Transverse colon (tissue), 4 donors: ENCODE results near the gene KAZN. TPM values are rescaled to one million over a fixed set of nuclear protein-coding genes. Genes with fewer than 3 reads are reported as not detected.

Experiments used
- DNase-seq: peaks from one replicate; pipeline ENCODE4 v3.0.0-alpha.2; 2019
- H3K27ac ChIP-seq, 4 donors: fragments of 200-600 bp; sonication (generic); 2 replicates each; pipeline ENCODE4 v1.5.1; 2016 to 2018; ENCODE audit warnings: inconsistent platforms in 4 of 4
- H3K27me3 ChIP-seq: fragments of 200-600 bp; sonication (generic); 2 replicates; pipeline ENCODE4 v1.5.1; 2017; ENCODE audit warnings: inconsistent platforms
- H3K36me3 ChIP-seq, 4 donors: fragments of 200-600 bp; sonication (generic); 2 replicates each; pipeline ENCODE4 v1.5.1; 2017 to 2019; ENCODE audit warnings: inconsistent platforms in 4 of 4
- H3K4me1 ChIP-seq, 4 donors: fragments of 200-600 bp; sonication (generic); 2 replicates each; pipeline ENCODE4 v1.5.1; 2017 to 2020; ENCODE audit warnings: inconsistent platforms in 4 of 4
- H3K4me3 ChIP-seq, 4 donors: fragments of 200-600 bp; sonication (generic); 1 replicate in 1 of 4; 2 replicates in 3 of 4; pipeline versions ENCODE4 v1.5.1 to v1.6.1; 2017 to 2019; ENCODE audit warnings: inconsistent platforms in 4 of 4
- H3K9me3 ChIP-seq, 2 donors: fragments of 200-600 bp; sonication (generic); 2 replicates each; pipeline ENCODE4 v1.5.1; 2017 to 2019; ENCODE audit warnings: inconsistent platforms in 2 of 2
- EP300 ChIP-seq: sonication (generic); formaldehyde crosslinking; IDR thresholded peaks from one replicate; pipeline ENCODE4 v1.6.1; 2017; ENCODE audit warnings: antibody characterized with exemption, low read depth
- POLR2A ChIP-seq: fragments of 450-650 bp; IDR thresholded peaks from one replicate; pipeline ENCODE4 v1.6.1; 2016; ENCODE audit warnings: antibody characterized with exemption, mild to moderate bottlenecking, moderate library complexity
- POLR2AphosphoS5 ChIP-seq, 3 donors: sonication (generic); formaldehyde crosslinking; IDR thresholded peaks; one replicate each; pipeline ENCODE4 v1.6.1; 2016; ENCODE audit warnings: antibody characterized with exemption in 3 of 3
- WGBS, 2 donors: methylation state at CpG; one replicate each; pipeline ENCODE4 v1.1.5; 2018; ENCODE audit warnings: low coverage in 1 of 2; 5-methylcytosine and 5-hydroxymethylcytosine counted together
- in situ Hi-C, 4 donors: fragments of 200-750 bp; cut with MboI; loops; one replicate each; pipeline versions ENCODE4 v1.15.0 to v1.15.1; 2017; ENCODE audit warnings: low sequenced_read_pairs in 3 of 4, low pct_ligation_motif_present in 1 of 4, low pct_unique_long_range_greater_than_20kb in 1 of 4
- intact Hi-C: fragments of 100-400 bp; cut with DNase I; formaldehyde crosslinking; loops from one replicate; pipeline ENCODE4 v1.15.1; 2023; ENCODE audit warnings: low total_unique reads
- total RNA-seq, 4 donors: library from RNA; depleted of rRNA; stranded (reverse); fragments of >200 nt; gene quantifications; one replicate each; pipeline ENCODE4 v1.1.0, GENCODE V29; 2016
- TF ChIP-seq, protein P1 (sequence below), 5 experiments: fragments of 200-600 bp in 3 of 5; fragments of 450-650 bp in 2 of 5; sonication (generic) in 3 of 5; IDR thresholded peaks; 1 replicate in 2 of 5; 2 replicates in 3 of 5; pipeline ENCODE4 v1.5.1; 2016 to 2017; ENCODE audit warnings: antibody characterized with exemption in 5 of 5, inconsistent platforms in 3 of 5, mild to moderate bottlenecking in 2 of 5, moderate library complexity in 1 of 5

The KAZN gene
- total RNA-seq, 4 donors from 2014 or later = 12.0 to 17.1 (median 16.2) TPM

DNA sequence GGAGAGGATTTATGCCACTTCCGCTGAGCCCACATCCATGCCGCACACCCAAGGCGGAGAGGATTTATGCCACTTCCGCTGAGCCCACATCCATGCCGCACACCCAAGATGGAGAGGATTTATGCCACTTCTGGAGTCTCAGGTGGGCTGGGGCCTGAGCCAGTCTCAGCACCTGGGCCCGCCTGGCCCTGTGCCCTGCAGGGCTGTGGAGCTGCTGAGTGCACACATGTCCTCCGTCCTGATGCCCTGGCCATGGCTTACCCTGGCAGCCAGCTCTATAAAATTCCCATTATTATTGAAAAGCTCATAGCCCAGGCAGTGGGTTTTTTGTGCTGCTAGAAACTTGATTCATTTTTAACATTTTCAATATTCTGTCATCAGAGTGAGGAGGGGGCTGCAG is 465.3 kb downstream of the KAZN start:
- Histone ChIP-seq H3K27me3 (no peaks in the 10 kb centered on the region), H3K4me1 (no peaks in the 10 kb centered on the region), H3K4me3 (no peak overlapping the region), H3K9me3 (no peaks in the 10 kb centered on the region), H3K36me3 (no peaks in the 10 kb centered on the region), H3K27ac (no peak overlapping the region)
- no peak for DNase-seq
- 96% methylated on average over 7 of the region's 7 CpGs; no CpG with 5 or more reads in 1 of the 2 donors for WGBS, 2 donors
- intact Hi-C loops (no loop called here), in situ Hi-C loops (no loop called here)
- no peak for TF ChIP-seq POLR2A
- no peak for TF ChIP-seq EP300
- no peak for TF ChIP-seq POLR2AphosphoS5 (IDR thresholded peaks at IDR 0.05)
- TF ChIP-seq, protein P1, sequence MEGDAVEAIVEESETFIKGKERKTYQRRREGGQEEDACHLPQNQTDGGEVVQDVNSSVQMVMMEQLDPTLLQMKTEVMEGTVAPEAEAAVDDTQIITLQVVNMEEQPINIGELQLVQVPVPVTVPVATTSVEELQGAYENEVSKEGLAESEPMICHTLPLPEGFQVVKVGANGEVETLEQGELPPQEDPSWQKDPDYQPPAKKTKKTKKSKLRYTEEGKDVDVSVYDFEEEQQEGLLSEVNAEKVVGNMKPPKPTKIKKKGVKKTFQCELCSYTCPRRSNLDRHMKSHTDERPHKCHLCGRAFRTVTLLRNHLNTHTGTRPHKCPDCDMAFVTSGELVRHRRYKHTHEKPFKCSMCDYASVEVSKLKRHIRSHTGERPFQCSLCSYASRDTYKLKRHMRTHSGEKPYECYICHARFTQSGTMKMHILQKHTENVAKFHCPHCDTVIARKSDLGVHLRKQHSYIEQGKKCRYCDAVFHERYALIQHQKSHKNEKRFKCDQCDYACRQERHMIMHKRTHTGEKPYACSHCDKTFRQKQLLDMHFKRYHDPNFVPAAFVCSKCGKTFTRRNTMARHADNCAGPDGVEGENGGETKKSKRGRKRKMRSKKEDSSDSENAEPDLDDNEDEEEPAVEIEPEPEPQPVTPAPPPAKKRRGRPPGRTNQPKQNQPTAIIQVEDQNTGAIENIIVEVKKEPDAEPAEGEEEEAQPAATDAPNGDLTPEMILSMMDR (IDR thresholded peaks at IDR 0.05) = no peak

DNA sequence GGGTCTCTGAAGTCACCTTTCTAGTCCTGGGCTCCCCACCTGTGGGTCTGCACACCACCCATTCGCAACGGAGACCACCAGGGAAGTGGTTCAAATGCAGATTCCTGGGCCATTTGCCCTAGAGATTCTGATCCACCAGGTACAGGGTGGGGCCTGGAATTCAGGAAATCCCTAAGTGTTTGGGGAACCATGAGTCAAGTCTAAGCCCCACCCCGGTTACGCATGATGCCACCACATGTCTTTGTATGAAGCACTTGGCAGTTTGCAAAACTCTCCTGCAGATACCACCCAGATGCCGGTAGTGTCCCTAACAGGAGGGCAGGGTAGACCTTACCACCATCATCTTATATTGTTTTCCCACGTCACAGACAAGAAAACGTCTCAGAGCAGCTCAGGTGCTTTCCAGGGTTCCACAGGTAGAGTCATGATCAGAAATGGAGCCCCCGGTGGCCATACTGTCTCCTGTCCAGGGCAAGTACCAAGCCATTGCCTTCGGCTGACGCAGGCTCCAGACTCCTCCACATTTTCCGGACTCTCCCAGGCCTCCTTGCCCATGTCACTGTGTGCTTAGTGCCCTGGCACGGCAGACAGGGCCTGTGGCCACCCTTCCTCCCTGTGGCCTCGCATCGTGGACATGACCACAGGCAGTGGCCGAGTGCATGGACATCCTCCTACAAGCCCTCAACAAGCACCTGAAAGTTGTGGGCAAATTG is 465.9 kb downstream of the KAZN start:
- intact Hi-C loops = no loop called here
- H3K4me1 ChIP-seq = no peaks in the 10 kb centered on the region
- H3K9me3 ChIP-seq = no peaks in the 10 kb centered on the region
- no peaks in the 10 kb centered on the region for H3K36me3 ChIP-seq
- 60 to 92% methylated on average over 1 to 15 of the region's 15 CpGs for WGBS, 2 donors
- H3K27ac ChIP-seq = no peak overlapping the region
- no peak for TF ChIP-seq POLR2A
- no peak for TF ChIP-seq EP300
- TF ChIP-seq, protein P1 (IDR thresholded peaks at IDR 0.05) = no peak
- TF ChIP-seq POLR2AphosphoS5 (IDR thresholded peaks at IDR 0.05) = no peak
- in situ Hi-C loops = no loop called here
- no peak for DNase-seq
- no peaks in the 10 kb centered on the region for H3K27me3 ChIP-seq
- H3K4me3 ChIP-seq = no peak overlapping the region

DNA sequence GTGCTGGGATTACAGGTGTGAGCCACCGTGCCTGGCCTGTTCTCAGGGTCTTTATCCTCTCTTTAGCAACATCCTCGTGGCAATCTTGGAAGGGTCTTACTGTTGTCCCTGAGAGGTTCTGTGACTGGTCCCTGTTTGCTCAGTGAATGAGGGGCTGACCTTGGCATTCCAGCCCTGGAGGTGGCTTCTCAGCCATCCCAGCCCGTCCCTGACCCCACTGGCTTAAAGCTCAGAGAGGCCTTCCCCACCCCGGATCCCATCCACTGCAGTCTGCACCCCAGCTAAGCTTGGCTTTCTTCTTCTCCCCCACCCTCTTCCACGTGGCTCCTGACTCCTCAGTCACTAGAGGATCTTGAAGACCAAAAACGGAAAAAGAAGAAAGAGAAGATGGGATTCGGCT is 466.8 kb downstream of the KAZN start:
- TF ChIP-seq, protein P1 (IDR thresholded peaks at IDR 0.05) = no peak
- no peak for TF ChIP-seq EP300
- TF ChIP-seq POLR2A = no peak
- TF ChIP-seq POLR2AphosphoS5 (IDR thresholded peaks at IDR 0.05) = no peak
- Histone ChIP-seq H3K9me3 (no peaks in the 10 kb centered on the region), H3K27ac (no peak overlapping the region), H3K4me3 (no peak overlapping the region), H3K27me3 (no peaks in the 10 kb centered on the region), H3K4me1 (no peaks in the 10 kb centered on the region), H3K36me3 (no peaks in the 10 kb centered on the region)
- WGBS, 2 donors = 87% methylated on average over 7 of the region's 7 CpGs; no CpG with 5 or more reads in 1 of the 2 donors
- DNase-seq = no peak
- intact Hi-C loops = no loop called here
- in situ Hi-C loops = no loop called here

DNA sequence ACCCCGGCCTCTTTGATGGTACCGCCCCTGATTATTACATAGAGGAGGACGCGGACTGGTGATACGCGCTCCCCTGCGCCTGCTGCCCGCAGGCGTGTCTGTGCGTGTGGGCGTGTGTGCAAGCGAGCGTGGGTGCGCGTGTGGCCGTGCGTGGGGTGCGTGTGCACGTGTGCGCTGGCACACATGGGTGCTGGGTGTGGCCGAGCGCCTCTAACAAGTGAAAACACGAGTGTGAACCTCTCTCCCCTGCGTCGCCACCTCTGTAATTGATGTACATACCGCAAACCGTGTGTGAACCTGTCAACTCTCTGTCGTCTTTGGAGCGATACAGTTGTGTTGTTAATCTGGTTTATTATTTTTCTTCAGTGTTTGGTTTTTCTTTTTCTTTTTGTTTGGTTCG is 467.3 kb downstream of the KAZN start:
- 95 to 98% methylated on average over 6 to 30 of the region's 30 CpGs for WGBS, 2 donors
- no peak for TF ChIP-seq POLR2A
- TF ChIP-seq, protein P1 (IDR thresholded peaks at IDR 0.05) = no peak
- no peak for TF ChIP-seq POLR2AphosphoS5 (IDR thresholded peaks at IDR 0.05)
- no peak for TF ChIP-seq EP300
- no peak for DNase-seq
- intact Hi-C loops (no loop called here), in situ Hi-C loops (no loop called here)
- Histone ChIP-seq H3K4me3 (no peak overlapping the region), H3K27ac (no peak overlapping the region), H3K27me3 (no peaks in the 10 kb centered on the region), H3K4me1 (no peaks in the 10 kb centered on the region), H3K36me3 (no peaks in the 10 kb centered on the region), H3K9me3 (no peaks in the 10 kb centered on the region)
